Lower leg skin (tissue), 4 donors: ENCODE results near the gene DPM1. TPM values are rescaled to one million over a fixed set of nuclear protein-coding genes. Genes with fewer than 3 reads are reported as not detected.

ENCODE experiments used
- DNase-seq, 2 donors: peaks; one replicate each; pipeline ENCODE4 v3.0.0-alpha.2; 2019; ENCODE audit warnings: low spot score in 2 of 2
- H3K4me3 ChIP-seq: fragments of 200-600 bp; sonication (generic); 2 replicates; pipeline ENCODE4 v1.5.1; 2017; ENCODE audit warnings: mild to moderate bottlenecking, low read depth; ENCODE audit not compliant: poor library complexity, severe bottlenecking
- CTCF ChIP-seq, 3 donors: fragments of 450-650 bp; IDR thresholded peaks; one replicate each; pipeline ENCODE4 v1.5.1; 2016; ENCODE audit warnings: antibody characterized with exemption in 3 of 3, mild to moderate bottlenecking in 3 of 3, moderate library complexity in 2 of 3
- POLR2A ChIP-seq, 2 donors: fragments of 450-650 bp; IDR thresholded peaks; one replicate each; pipeline ENCODE4 v1.6.1; 2016 to 2017; ENCODE audit warnings: antibody characterized with exemption in 2 of 2, mild to moderate bottlenecking in 1 of 2, moderate library complexity in 1 of 2
- WGBS, 2 donors: methylation state at CpG; one replicate each; pipeline ENCODE4 v1.1.5; 2018; 5-methylcytosine and 5-hydroxymethylcytosine counted together
- intact Hi-C: fragments of 100-400 bp; cut with DNase I; formaldehyde crosslinking; loops from one replicate; pipeline ENCODE4 v1.15.0; 2023; ENCODE audit warnings: low total_unique reads
- total RNA-seq, 4 donors: library from RNA; depleted of rRNA; stranded (reverse); fragments of >200 nt; gene quantifications; one replicate each; pipeline ENCODE4 v1.1.0, GENCODE V29; 2016

DPM1 gene
- total RNA-seq, 4 donors from 2014 or later, result 38.8 to 79.6 (median 49.7) TPM

- H3K4me3 ChIP-seq, result no peak overlapping the region
- intact Hi-C loops, result no loop called here
- no peak for DNase-seq
- TF ChIP-seq POLR2A (IDR thresholded peaks at IDR 0.05) (no peak), CTCF (IDR thresholded peaks at IDR 0.05) (no peak)
- WGBS, 2 donors, result 89 to 95% methylated on average over 2 of the region's 2 CpGs
Measured at GRCh38 chr20:50953196-50953595, 5.1 kb downstream of the DPM1 start.

- TF ChIP-seq CTCF (IDR thresholded peaks at IDR 0.05) (no peak), POLR2A (IDR thresholded peaks at IDR 0.05) (no peak)
- WGBS, 2 donors, result 81 to 85% methylated on average over 4 of the region's 4 CpGs
- intact Hi-C loops, result no loop called here
- H3K4me3 ChIP-seq, result no peak overlapping the region
- DNase-seq, result no peak
Measured at GRCh38 chr20:50948132-50948785, 10.1 kb downstream of the DPM1 start.

GRCh38 chr20:50943069-50943468 lies 15.3 kb downstream of the DPM1 start:
- WGBS, 2 donors, result 87 to 95% methylated on average over 7 of the region's 7 CpGs
- TF ChIP-seq CTCF (IDR thresholded peaks at IDR 0.05) (no peak), POLR2A (IDR thresholded peaks at IDR 0.05) (no peak)
- no peak for DNase-seq
- H3K4me3 ChIP-seq, result no peak overlapping the region
- intact Hi-C loops, result no loop called here

- TF ChIP-seq CTCF (IDR thresholded peaks at IDR 0.05), result no peak
- TF ChIP-seq POLR2A (IDR thresholded peaks at IDR 0.05), result no peak
- 82 to 87% methylated on average over 1 of the region's 1 CpG for WGBS, 2 donors
- DNase-seq, result no peak
- H3K4me3 ChIP-seq, result no peak overlapping the region
- intact Hi-C loops, result no loop called here
Measured at GRCh38 chr20:50933589-50933988, 24.7 kb downstream of the DPM1 start.

GRCh38 chr20:50932691-50933280 lies 25.5 kb downstream of the DPM1 start:
- intact Hi-C loops, result no loop called here
- no peak for DNase-seq
- TF ChIP-seq POLR2A (IDR thresholded peaks at IDR 0.05) (no peak), CTCF (IDR thresholded peaks at IDR 0.05) (no peak)
- H3K4me3 ChIP-seq, result no peak overlapping the region
- WGBS, 2 donors, result 46 to 65% methylated on average over 1 of the region's 1 CpG
